ENCODE measurements around the gene SMDT1.
"Not testable (repeated sequence)": the region's sequence is repeated elsewhere in the genome, so short reads cannot be mapped to it uniquely, and the experiment has no call there.

The SMDT1 gene

GRCh38 chr22:42070517-42071422, 8.7 kb upstream of the SMDT1 start, which contains the start of gene NAGA:
Gene NAGA (minus strand): TSS chr22:42070812. CDS start chr22:42070297, 515 bp downstream.
- peak; percentile 93 for DNase-seq

GRCh38 chr22:42071508-42071907, 8.0 kb upstream of the SMDT1 start:
- DNase-seq: not testable (repeated sequence)

GRCh38 chr22:42072606-42073330, 6.7 kb upstream of the SMDT1 start:
- no peak for DNase-seq

- DNase-seq: no peak
These were observed 5.9 kb upstream of the SMDT1 start for GRCh38 chr22:42073621-42074041.

GRCh38 chr22:42074132-42074811, 5.2 kb upstream of the SMDT1 start, which contains the start of gene PHETA2:
Gene PHETA2 (plus strand): TSS chr22:42074248. CDS start chr22:42077294, 3,046 bp downstream.
- peak; percentile 35 for DNase-seq

- DNase-seq: no peak
These were observed 4.4 kb upstream of the SMDT1 start for GRCh38 chr22:42074846-42075676.

GRCh38 chr22:42076764-42077485, 2.6 kb upstream of the SMDT1 start:
- no peak for DNase-seq

- no peak for DNase-seq
These were observed 1.9 kb upstream of the SMDT1 start for GRCh38 chr22:42077486-42078125.

GRCh38 chr22:42078469-42079318, 806 bp upstream of the SMDT1 start:
- DNase-seq: no peak

- DNase-seq: no peak
These were observed 787 bp downstream of the SMDT1 start for GRCh38 chr22:42080287-42080686.

- no peak for DNase-seq
These were observed 3.6 kb downstream of the SMDT1 start for GRCh38 chr22:42083119-42083518.

- DNase-seq: no peak
These were observed 5.4 kb downstream of the SMDT1 start for GRCh38 chr22:42084874-42085273.

- DNase-seq: no peak
These were observed 6.6 kb downstream of the SMDT1 start for GRCh38 chr22:42086051-42086450.

GRCh38 chr22:42090596-42091454, 11.3 kb downstream of the SMDT1 start, which contains the start of gene NDUFA6:
Gene NDUFA6 (minus strand): TSS chr22:42090772. CDS start chr22:42090744, 28 bp downstream.
- DNase-seq: peak; percentile 97

- DNase-seq: no peak
These were observed 11.9 kb downstream of the SMDT1 start for GRCh38 chr22:42091455-42091782.

- no peak for DNase-seq
These were observed 21.7 kb downstream of the SMDT1 start for GRCh38 chr22:42101199-42101598.

- not testable (repeated sequence) for DNase-seq
These were observed 24.9 kb downstream of the SMDT1 start for GRCh38 chr22:42104332-42104860.

GRCh38 chr22:42108848-42109247, 29.3 kb downstream of the SMDT1 start:
- DNase-seq: no peak

- DNase-seq: no peak
These were observed 32.3 kb downstream of the SMDT1 start for GRCh38 chr22:42111798-42112197.
